HepG2 (cell line): Measurements from ENCODE around the gene INSR. TPM values are rescaled to one million over a fixed set of nuclear protein-coding genes. Genes with fewer than 3 reads are reported as not detected.

ENCODE experiments used
- BCL6 ChIP-seq: IDR thresholded peaks from 2 replicates; pipeline ENCODE4 v1.6.1; 2016; ENCODE audit warnings: missing genetic modification reagents, missing compliant biosample characterization
- BRCA1 ChIP-seq: sonication (generic); formaldehyde crosslinking; IDR thresholded peaks from 2 replicates; pipeline ENCODE4 v1.4.0; 2020; ENCODE audit warnings: missing genetic modification reagents
- GLMP ChIP-seq: sonication (generic); formaldehyde crosslinking; IDR thresholded peaks from 2 replicates; pipeline ENCODE4 v1.9.0; 2021; ENCODE audit warnings: missing genetic modification reagents, mild to moderate bottlenecking, borderline replicate concordance
- HNF1A ChIP-seq, 2 experiments: sonication (generic) in 1 of 2; formaldehyde crosslinking in 1 of 2; IDR thresholded peaks; 2 replicates each; pipeline versions ENCODE4 v1.4.0 to v1.6.1; 2016 to 2020; ENCODE audit warnings: borderline replicate concordance in 1 of 2, low read depth in 1 of 2, mild to moderate bottlenecking in 1 of 2, missing genetic modification reagents in 1 of 2
- NCOA1 ChIP-seq: sonication (generic); formaldehyde crosslinking; IDR thresholded peaks from 2 replicates; pipeline ENCODE4 v1.9.0; 2021; ENCODE audit warnings: missing genetic modification reagents
- ZBTB20 ChIP-seq: sonication (generic); formaldehyde crosslinking; IDR thresholded peaks from 2 replicates; pipeline ENCODE4 v1.8.1; 2023; ENCODE audit warnings: missing genetic modification reagents, low read depth, mild to moderate bottlenecking, borderline replicate concordance
- ZC3H4 ChIP-seq: sonication (generic); formaldehyde crosslinking; IDR thresholded peaks from 2 replicates; pipeline ENCODE4 v1.4.0; 2020; ENCODE audit warnings: missing genetic modification reagents, borderline replicate concordance
- ZFAT ChIP-seq: sonication (generic); formaldehyde crosslinking; conservative IDR thresholded peaks from 2 replicates; pipeline ENCODE4 v1.8.1; 2023; ENCODE audit warnings: missing genetic modification reagents, inconsistent platforms
- ZNF138 ChIP-seq: sonication (generic); formaldehyde crosslinking; IDR thresholded peaks from 2 replicates; pipeline ENCODE4 v1.5.0; 2020; ENCODE audit warnings: mild to moderate bottlenecking, low read depth, missing genetic modification reagents
- ZNF543 ChIP-seq: sonication (generic); formaldehyde crosslinking; IDR thresholded peaks from 2 replicates; pipeline ENCODE4 v1.4.0; 2020; ENCODE audit warnings: mild to moderate bottlenecking, missing genetic modification reagents
- ZNF616 ChIP-seq: sonication (generic); formaldehyde crosslinking; IDR thresholded peaks from 2 replicates; pipeline ENCODE4 v1.5.0; 2020; ENCODE audit warnings: low read depth, mild to moderate bottlenecking, missing genetic modification reagents
- polyA plus RNA-seq, 8 experiments: library from polyadenylated mRNA; depleted of rRNA in 3 of 8; stranded (reverse) in 7 of 8; unstranded in 1 of 8; fragments of >200 nt; fragmentation: Illumina TruSeq in 4 of 8; extraction: Trizol in 4 of 8; gene quantifications; 2 replicates each; pipeline versions ENCODE4 v1.2.1 to v1.2.3, GENCODE V29; 2011 to 2016; ENCODE audit warnings: low read depth in 4 of 8, missing spikeins in 1 of 8, mixed read lengths in 1 of 8; ENCODE audit not compliant: insufficient read depth in 1 of 8
- total RNA-seq, 5 experiments: library from RNA; depleted of rRNA; stranded (reverse); fragments of >200 nt; fragmentation: Illumina TruSeq; extraction: Trizol; gene quantifications; 2 replicates each; pipeline ENCODE4 v1.2.3, GENCODE V29; 2016; ENCODE audit warnings: low read depth in 1 of 5
- TF ChIP-seq, protein P1 (sequence below): sonication (generic); formaldehyde crosslinking; IDR thresholded peaks from 2 replicates; pipeline ENCODE4 v1.4.0; 2020; ENCODE audit warnings: missing genetic modification reagents
- TF ChIP-seq, protein P2 (sequence below): sonication (generic); formaldehyde crosslinking; conservative IDR thresholded peaks from 2 replicates; pipeline ENCODE4 v1.4.0; 2020; ENCODE audit warnings: missing genetic modification reagents
- TF ChIP-seq, protein P3 (sequence below): sonication (generic); formaldehyde crosslinking; IDR thresholded peaks from 2 replicates; pipeline ENCODE4 v1.4.0; 2020; ENCODE audit warnings: missing genetic modification reagents; ENCODE audit errors: not compliant biosample characterization

Gene INSR
- total and polyA plus RNA-seq, 2 of the 13 experiments (the other 11 are each of a cell fraction or from before 2014, with no cell fraction given), result 24.2 to 29.8 TPM

GRCh38 chr19:7197760-7198696 is 96.2 kb downstream of the INSR start (continued):
- TF ChIP-seq BRCA1 (CRISPR knock-in tag) (0 out of 2 replicates have a peak, but pooled peaks have one; percentile 43), GLMP (no peak), ZNF543 (CRISPR knock-in tag) (peak; percentile 57), ZNF616 (CRISPR knock-in tag) (no peak), ZFAT (CRISPR knock-in tag) (0 out of 2 replicates have a peak, but pooled peaks have one; percentile 22), NCOA1 (CRISPR knock-in tag) (no peak), HNF1A (IDR thresholded peaks at IDR 0.05; ENCODE audit: low read depth) (no peak), HNF1A (CRISPR knock-in tag; IDR thresholded peaks at IDR 0.05; ENCODE audit: borderline replicate concordance) (0 out of 2 replicates have a peak, but pooled peaks have one; percentile 51), ZBTB20 (CRISPR knock-in tag) (peak; percentile 16; the same call in 1 of the 2 replicates), BCL6 (CRISPR knock-in tag) (peak; percentile 17; the same call in 1 of the 2 replicates), ZNF138 (CRISPR knock-in tag) (no peak), ZC3H4 (CRISPR knock-in tag) (no peak)
- TF ChIP-seq, protein P1, sequence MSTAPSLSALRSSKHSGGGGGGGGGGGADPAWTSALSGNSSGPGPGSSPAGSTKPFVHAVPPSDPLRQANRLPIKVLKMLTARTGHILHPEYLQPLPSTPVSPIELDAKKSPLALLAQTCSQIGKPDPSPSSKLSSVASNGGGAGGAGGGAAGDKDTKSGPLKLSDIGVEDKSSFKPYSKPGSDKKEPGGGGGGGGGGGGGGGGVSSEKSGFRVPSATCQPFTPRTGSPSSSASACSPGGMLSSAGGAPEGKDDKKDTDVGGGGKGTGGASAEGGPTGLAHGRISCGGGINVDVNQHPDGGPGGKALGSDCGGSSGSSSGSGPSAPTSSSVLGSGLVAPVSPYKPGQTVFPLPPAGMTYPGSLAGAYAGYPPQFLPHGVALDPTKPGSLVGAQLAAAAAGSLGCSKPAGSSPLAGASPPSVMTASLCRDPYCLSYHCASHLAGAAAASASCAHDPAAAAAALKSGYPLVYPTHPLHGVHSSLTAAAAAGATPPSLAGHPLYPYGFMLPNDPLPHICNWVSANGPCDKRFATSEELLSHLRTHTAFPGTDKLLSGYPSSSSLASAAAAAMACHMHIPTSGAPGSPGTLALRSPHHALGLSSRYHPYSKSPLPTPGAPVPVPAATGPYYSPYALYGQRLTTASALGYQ (CRISPR knock-in tag), result 0 out of 2 replicates have a peak, but pooled peaks have one; percentile 46
- TF ChIP-seq, protein P2, sequence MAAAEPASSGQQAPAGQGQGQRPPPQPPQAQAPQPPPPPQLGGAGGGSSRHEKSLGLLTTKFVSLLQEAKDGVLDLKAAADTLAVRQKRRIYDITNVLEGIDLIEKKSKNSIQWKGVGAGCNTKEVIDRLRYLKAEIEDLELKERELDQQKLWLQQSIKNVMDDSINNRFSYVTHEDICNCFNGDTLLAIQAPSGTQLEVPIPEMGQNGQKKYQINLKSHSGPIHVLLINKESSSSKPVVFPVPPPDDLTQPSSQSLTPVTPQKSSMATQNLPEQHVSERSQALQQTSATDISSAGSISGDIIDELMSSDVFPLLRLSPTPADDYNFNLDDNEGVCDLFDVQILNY, result no peak
- TF ChIP-seq, protein P3, sequence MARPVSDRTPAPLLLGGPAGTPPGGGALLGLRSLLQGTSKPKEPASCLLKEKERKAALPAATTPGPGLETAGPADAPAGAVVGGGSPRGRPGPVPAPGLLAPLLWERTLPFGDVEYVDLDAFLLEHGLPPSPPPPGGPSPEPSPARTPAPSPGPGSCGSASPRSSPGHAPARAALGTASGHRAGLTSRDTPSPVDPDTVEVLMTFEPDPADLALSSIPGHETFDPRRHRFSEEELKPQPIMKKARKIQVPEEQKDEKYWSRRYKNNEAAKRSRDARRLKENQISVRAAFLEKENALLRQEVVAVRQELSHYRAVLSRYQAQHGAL (CRISPR knock-in tag), result peak; percentile 54
